ENCODE results near the gene SNX22.
A peak's percentile ranks its signal among the peaks of the same experiment; 100 is the strongest.

SNX22 gene

DNA sequence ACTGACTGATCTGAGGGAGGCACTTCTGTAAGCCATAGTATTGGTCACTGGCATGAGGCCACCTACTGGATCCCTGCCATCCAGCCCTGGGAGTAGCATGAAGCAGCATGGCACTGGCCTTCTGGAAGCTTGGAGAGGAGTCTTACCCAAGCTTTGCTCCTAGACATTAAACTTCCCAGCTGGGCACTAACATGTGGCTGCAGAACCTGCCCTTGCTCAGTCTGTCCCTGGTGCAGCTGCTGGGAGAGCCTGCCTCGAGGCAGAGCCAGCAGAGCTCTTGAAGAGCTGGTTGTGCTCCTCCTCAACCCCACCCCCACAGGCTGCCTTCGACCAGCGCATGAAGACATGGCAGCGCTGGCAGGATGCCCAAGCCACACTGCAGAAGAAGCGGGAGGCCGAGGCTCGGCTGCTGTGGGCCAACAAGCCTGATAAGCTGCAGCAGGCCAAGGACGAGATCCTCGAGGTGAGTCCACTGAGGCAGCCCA, 17.1 kb upstream of the SNX22 start:
- DNase-seq = no peak

DNA sequence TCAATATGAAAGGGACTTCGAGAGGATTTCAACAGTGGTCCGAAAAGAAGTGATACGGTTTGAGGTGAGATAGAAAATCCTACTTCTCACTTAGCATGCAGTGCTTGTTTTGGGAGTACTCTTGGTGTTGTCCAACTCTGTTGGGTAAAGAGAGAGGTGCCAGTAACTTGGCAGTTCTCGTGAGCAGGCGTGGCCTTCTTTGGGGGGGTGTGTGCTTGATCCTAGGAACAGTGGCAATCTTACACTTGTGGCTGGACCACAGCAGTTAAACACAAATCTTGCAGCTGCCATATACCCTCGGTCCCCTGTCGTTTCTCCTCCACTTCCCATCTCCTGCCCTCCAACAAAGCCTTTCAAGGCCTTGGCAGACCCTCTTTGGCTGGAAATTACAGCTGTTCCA, 15.2 kb upstream of the SNX22 start:
- DNase-seq = no peak

GRCh38 chr15:64137226-64137833, 14.2 kb upstream of the SNX22 start:
- no peak for DNase-seq

DNA sequence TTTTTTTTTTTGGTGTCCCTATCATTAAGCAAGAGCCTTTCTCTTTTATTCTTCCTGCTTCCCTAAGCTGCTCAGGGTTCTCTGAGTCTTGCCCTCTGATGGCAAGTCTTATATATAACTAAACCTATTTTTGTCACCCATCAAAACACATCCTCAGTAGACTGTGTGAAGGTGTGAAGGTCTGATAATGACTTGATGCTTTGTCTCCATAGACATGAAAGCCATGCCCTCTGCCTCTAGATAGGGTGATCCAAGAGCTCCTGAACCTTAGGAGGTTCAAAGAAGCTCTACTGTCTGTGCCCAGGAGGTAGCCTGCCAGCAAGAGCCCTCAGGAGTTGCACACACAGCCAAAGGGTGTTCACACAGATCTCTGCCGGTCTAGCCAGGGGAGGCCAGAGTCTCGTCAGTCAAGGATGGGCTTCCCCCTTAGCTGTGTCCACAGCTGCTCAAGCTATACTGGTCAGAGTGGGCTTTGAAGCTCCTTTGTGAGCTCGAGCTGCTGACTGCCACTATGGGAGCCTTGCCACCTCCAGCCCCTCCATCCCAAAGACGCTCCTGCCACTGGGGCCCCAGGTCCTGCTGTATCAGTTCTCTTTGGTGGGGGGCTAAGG, 13.1 kb upstream of the SNX22 start:
- DNase-seq = no peak

GRCh38 chr15:64141798-64142512, 9.6 kb upstream of the SNX22 start:
- DNase-seq = no peak

DNA sequence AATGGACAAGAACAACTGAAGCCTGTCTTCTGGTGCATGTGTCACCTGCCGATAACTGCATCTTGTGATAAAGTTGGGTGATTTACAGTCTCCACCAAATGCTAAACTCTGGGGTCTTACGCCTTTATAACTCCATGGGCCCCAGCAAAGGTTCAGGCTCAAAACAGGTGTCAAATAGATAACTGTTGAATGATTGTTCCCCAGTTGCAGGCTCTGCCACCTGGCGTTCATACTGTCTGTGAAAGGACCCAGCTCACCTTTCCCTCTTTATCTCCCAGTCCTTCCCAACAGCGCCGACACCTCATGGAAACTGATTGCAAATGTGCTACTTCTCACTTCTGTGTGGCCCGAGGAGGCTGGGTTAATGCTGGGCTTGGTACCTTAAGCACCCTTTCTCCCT, 8.3 kb upstream of the SNX22 start:
- DNase-seq = no peak

DNA sequence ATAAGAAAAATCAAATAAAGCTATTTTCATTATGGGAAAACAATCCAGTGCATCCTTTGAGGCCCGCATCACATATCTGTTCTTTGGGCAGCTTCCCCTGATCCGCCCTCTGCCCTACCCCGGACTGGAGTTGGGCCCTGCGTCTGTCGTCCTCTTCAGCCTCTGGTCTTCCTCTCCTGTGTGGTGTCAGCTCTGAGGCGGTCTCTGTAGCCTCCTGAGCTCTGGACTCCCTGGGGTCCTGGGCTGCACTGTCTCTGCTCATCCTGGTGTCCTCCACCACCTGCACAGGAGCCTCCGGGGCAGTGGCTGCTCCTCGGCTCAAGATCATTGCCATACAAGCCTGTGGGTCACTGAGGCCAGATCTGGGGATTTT, 7.4 kb upstream of the SNX22 start:
- DNase-seq = no peak

- DNase-seq = no peak
Observed at GRCh38 chr15:64144565-64145281, 6.8 kb upstream of the SNX22 start.

DNA sequence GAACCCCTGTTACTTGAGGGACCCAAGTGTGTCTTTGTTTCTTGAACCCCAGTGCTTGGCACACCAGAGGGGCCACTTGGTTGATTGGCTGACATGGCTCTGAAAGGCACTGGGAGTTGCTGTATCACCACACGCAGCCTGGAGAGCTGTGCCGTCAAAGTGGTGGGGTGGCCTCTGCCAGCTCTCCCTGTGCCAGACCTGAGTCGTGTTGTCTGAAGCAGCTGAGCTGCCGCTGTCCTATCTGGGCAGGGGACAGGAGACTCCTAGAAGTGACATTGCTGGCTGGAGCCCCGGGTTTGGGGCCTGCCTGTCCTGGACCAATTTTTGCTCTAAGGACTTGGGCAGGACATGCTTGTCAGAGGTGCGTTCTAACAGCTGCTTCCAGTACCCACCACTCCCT, 5.5 kb upstream of the SNX22 start:
- DNase-seq = no peak

DNA sequence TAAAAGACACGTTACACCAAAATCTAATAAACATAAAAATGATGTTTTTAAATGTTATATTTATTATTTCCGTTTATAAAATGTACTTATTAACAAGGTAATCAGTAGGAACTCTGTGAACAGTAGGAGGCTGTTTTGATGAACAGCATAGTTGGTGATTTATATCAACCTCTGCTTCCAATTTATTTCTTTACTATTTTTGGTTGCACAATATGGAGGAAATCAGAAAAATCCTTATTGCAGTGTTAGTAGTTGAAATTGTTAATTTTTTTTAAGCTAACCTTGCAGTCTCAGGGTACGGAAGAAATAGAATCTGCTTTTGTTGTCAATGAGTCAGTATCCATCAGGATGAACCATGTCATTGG, 5.0 kb upstream of the SNX22 start:
- DNase-seq = no peak

DNA sequence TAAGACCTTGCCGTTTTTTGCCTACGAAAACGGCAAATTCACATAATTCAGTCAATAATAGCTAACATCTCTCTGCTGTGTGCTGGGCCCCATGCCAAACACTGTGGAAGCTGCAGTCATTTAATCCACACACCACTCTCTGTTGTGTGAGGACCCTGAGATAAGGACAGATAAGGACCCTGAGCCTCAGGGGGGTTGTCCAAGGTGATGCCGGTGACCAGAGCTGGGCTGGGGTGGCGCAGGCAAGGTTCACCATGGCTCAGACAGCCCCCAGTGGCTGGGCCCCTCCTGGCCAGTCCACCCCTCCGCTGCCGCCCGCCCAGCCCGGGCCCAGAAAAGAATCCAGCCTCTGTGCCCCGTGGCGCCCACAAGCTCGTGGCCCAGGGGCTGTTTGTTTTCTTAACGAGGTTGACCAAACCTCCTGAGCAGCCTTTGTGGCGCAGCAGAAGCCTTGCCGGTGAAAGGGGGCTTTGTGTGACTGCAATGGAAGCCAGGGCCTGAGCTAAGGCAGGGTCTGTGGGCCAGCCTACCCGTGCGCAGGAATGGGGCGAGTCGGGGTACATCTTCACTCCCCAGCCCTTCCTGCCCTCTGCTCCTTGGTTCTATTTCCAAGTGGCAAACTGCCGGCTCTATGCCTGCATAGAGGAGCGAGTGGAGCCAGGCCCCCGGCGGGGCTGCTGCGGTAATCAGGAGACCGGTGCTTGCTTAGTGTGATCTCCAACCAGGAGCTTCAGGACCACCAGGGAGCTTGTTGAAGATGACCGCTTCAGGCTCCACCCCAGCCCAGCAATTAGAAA, 4.4 kb upstream of the SNX22 start:
- no peak for DNase-seq

DNA sequence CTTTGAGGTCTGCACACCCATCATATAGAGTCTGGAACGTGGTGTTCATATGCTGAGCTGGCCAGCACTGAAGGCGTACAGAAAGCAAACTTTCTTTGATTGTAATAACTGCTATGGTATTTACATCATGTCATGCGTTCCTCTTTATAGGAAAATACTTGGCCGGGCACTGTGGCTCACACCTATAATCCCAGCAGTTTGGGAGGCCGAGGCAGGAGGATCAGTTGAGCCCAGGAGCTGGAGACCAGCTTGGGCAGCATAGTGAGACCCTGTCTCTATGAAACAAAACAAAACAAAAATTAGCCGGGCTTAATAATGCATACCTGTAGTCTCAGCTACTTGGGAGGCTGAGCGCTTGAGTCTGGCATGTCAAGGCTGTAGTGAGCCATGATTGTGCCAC, 3.4 kb upstream of the SNX22 start:
- no peak for DNase-seq

- no peak for DNase-seq
Observed at GRCh38 chr15:64148581-64148980, 3.0 kb upstream of the SNX22 start.

- no peak for DNase-seq
Observed at GRCh38 chr15:64149424-64149823, 2.1 kb upstream of the SNX22 start.

DNA sequence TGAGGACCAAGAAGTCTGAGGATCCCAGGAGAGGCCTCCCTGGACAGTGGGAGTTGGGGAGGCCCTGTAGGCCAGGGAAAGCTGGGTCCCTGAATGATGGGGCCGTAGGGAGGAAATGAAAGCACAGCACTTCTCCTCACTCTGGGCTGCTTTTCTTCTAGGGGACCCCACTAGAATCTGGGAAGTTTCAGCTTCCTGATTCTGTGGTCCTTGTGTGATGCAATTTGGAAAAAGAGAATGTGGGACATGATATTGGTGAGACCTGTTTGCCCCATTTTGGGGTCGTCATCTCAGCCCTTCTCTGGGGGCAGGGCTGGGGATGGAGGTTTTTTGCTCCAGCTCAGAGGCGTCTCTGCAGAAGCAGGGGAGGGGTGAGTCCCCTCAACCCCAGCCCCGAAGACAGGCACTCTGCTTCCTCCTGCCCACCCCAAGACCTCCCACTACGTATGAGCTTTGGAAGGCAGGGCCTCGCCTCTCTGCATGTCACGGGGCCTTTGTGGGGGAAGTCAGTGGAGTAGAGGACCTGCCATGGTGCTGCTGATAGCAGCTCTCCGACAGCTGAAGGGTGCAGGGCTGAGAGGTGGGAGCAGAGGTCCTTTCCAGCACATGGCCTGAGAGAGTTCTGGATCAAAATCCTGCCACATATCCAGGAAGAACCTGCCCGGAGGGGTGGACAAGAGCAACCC, 1.5 kb upstream of the SNX22 start:
- no peak for DNase-seq

DNA sequence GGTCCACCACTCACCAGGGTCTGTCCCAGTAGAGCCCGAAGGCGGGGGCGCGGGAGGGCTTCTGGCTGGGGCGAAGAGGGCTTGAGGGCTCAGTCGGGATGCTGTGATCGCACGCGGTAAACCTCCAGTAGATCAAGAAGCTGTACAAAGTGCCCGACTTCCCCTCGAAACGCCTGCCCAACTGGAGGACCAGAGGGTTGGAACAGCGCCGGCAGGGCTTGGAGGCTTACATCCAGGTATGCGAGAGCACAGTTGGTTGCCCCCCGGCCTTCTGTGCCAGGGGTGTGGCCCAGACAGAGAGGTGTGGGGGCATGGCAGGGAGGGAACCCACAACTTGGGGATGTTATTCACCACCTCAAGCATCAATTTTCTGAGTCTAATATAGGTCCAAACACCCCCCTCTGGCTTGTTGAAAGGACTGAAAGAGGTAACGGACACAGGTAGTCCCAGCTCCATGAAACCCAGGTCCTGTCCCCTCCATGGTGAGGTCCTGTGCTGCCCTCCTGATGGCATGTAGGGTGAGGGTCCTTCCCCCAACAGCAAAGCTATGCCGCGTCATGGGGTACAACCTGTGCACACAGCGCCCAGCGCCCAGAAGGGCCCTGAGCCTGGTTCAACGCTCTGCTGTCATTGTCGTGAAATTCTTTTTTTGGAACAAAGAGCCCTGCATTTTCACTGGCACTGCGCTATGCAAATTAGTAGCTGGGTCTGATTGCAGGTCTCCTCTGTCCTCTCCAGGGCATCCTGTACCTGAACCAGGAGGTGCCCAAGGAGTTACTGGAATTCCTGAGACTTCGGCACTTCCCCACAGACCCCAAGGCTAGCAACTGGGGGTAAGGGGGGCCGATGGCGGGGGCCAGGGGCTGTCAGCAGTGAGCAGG, 1.2 kb downstream of the SNX22 start:
- no peak for DNase-seq

DNA sequence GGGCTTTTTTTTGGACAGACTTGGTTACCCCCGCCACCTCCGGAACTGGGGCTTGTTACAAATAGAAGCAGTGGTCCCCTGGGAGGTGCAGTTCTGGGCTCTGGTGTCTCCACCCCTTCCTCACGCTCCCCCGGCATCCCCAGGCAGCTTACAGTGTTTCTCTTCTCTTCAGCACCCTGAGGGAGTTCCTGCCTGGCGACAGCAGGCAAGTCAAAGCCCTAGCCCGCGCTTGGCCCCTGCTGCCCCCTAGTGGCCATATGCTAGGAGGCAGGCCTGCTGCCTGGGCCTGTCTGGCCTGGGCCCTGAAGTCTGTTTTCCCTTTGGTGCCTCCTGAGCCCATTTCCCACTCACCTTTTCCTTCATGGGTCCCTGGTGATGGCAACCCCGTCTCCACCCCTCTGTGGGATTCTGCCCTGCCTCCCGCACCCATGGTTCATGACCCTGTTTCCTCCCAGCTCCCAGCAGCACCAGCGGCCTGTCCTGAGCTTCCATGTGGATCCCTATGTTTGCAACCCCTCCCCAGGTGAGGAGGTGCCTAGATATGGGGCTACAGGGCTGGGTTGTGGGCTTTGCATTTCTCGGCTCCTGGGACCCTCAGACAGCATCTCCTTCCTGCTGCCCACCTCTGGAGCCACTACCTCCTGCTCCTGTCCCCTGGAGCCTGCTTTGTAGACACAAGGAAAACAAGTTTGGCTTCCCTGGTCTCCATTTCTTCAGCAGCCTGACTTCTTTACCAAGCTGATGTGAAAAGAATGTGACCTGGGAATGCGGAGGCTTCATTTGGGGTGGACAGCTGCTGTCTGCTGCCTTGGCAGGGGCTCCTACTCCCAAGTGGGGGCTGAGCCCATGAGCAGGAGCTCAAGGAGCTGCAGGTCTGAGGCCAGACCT, 2.2 kb downstream of the SNX22 start:
- DNase-seq = peak; percentile 81

DNA sequence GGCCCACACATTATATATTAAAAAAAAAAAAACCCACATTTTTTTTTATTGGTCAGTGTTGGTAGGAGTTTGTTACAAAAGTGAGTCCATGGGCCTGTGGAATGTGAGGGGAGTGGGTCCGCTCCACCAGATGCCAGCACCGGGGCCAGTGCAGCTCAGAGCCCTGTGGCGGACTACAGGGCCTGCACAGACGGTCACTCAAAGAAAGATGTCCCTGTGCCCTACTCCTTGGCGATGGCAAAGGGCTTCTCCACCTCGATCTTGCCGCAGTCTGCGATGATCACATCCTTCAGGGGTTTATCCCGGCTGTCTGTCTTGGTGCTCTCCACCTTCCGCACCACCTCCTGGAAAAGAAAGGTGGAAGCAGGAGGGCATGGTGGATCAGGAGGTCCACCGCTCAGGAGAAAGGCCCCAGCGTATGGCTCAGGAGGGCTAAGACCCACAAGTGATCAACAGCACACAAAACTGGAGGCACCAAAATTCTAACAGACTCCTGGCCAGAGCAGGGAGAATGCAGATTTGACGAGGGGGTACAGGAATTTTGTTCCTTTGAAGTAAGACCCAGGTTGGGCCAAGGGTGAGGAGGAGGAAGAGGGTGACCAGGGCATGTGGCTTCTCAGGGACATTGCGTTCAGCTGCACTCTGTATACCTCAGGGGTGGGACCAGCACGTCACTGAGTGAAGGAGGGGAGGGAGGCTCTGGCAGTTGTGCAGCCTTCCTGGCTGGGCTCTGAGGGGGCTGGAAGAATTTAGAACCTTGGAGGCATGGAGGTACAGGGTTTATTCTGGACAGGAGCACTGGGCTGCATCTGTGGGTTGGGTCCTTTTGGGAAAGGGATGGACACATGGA, 4.5 kb downstream of the SNX22 start:
- no peak for DNase-seq

DNA sequence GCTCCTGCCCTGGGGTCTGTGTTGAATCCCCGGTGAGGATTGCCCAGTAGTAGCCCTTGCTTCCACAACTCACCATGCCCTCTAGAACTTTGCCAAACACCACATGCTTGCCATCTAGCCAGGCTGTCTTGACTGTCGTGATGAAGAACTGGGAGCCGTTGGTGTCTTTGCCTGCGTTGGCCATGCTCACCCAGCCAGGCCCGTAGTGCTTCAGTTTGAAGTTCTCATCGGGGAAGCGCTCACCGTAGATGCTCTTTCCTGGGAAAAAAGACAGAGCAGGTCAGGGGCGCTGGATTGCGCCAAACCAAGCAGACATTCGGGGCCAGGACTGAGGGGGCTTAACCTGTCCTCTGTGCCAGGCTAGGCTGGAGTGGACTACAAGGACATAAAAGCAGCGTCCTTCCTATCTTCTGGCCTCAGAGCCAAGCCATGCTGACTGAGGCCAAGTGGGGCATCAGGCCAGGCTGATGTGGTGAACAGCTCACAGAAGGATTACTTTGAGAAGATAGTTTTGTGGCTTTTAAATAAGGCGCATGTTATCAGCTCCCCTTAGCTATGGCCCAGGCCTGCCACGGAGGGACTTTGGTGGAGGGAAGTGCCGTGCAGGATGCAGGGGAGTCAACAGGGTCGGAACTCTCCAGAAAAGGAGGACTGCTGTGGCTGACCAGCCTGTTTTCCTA, 5.3 kb downstream of the SNX22 start:
- no peak for DNase-seq
